ENCODE data around the gene S1PR4. TPM values are rescaled to one million over a fixed set of nuclear protein-coding genes. Genes with fewer than 3 reads are reported as not detected.
"Not testable (repeated sequence)": the region's sequence is repeated elsewhere in the genome, so short reads cannot be mapped to it uniquely, and the experiment has no call there.

The S1PR4 gene
- polyA plus RNA-seq, 2 donors = 1.5 to 2.4 TPM

- Histone ChIP-seq H3K4me3 (ENCODE audit: low read depth in 1 of 2, low read length in 2 of 2) (no peak overlapping the region), H3K36me3 (ENCODE audit: control insufficient read depth in 2 of 2, insufficient read depth in 2 of 2, low read length in 1 of 2) (peaks cover 0 to 25% of the 10 kb centered on the region in 2 donors), H3K4me1 (ENCODE audit: control insufficient read depth in 2 of 2, insufficient read depth in 2 of 2, low read length in 1 of 2) (no peaks in the 10 kb centered on the region), H3K27me3 (ENCODE audit: control insufficient read depth in 1 of 2, insufficient read depth in 2 of 2, low read length in 2 of 2) (no peaks in the 10 kb centered on the region), H3K9me3 (ENCODE audit: control insufficient read depth in 2 of 2, insufficient read depth in 1 of 2, low read depth in 1 of 2, low read length in 1 of 2) (no peaks in the 10 kb centered on the region), H3K27ac (ENCODE audit: low read depth in 2 of 2, low read length in 1 of 2) (no peak overlapping the region)
- 89% methylated on average over 4 of the region's 4 CpGs for WGBS, 2 donors
Observed at GRCh38 chr19:3161453-3161852, 17.1 kb upstream of the S1PR4 start.

GRCh38 chr19:3162418-3163229 lies 15.9 kb upstream of the S1PR4 start:
- H3K9me3 ChIP-seq (ENCODE audit: control insufficient read depth in 2 of 2, insufficient read depth in 1 of 2, low read depth in 1 of 2, low read length in 1 of 2) = no peaks in the 10 kb centered on the region
- WGBS, 2 donors = 69 to 74% methylated on average over 37 to 38 of the region's 38 CpGs
- no peaks in the 10 kb centered on the region for H3K27me3 ChIP-seq (ENCODE audit: control insufficient read depth in 1 of 2, insufficient read depth in 2 of 2, low read length in 2 of 2)
- no peak overlapping the region for H3K27ac ChIP-seq (ENCODE audit: low read depth in 2 of 2, low read length in 1 of 2)
- H3K4me3 ChIP-seq (ENCODE audit: low read depth in 1 of 2, low read length in 2 of 2) = no peak overlapping the region
- peaks cover 0 to 21% of the 10 kb centered on the region in 2 donors for H3K36me3 ChIP-seq (ENCODE audit: control insufficient read depth in 2 of 2, insufficient read depth in 2 of 2, low read length in 1 of 2)
- no peaks in the 10 kb centered on the region for H3K4me1 ChIP-seq (ENCODE audit: control insufficient read depth in 2 of 2, insufficient read depth in 2 of 2, low read length in 1 of 2)

- H3K36me3 ChIP-seq (ENCODE audit: control insufficient read depth in 2 of 2, insufficient read depth in 2 of 2, low read length in 1 of 2) = peaks cover 0 to 21% of the 10 kb centered on the region in 2 donors
- no peaks in the 10 kb centered on the region for H3K9me3 ChIP-seq (ENCODE audit: control insufficient read depth in 2 of 2, insufficient read depth in 1 of 2, low read depth in 1 of 2, low read length in 1 of 2)
- H3K27me3 ChIP-seq (ENCODE audit: control insufficient read depth in 1 of 2, insufficient read depth in 2 of 2, low read length in 2 of 2) = no peaks in the 10 kb centered on the region
- 18 to 23% methylated on average over 27 of the region's 27 CpGs for WGBS, 2 donors
- H3K4me3 ChIP-seq (ENCODE audit: low read depth in 1 of 2, low read length in 2 of 2) = no peak overlapping the region
- H3K27ac ChIP-seq (ENCODE audit: low read depth in 2 of 2, low read length in 1 of 2) = no peak overlapping the region
- no peaks in the 10 kb centered on the region for H3K4me1 ChIP-seq (ENCODE audit: control insufficient read depth in 2 of 2, insufficient read depth in 2 of 2, low read length in 1 of 2)
Observed at GRCh38 chr19:3163230-3163886, 15.2 kb upstream of the S1PR4 start.

GRCh38 chr19:3163943-3164342 lies 14.6 kb upstream of the S1PR4 start:
- peaks cover 0 to 21% of the 10 kb centered on the region in 2 donors for H3K36me3 ChIP-seq (ENCODE audit: control insufficient read depth in 2 of 2, insufficient read depth in 2 of 2, low read length in 1 of 2)
- H3K9me3 ChIP-seq (ENCODE audit: control insufficient read depth in 2 of 2, insufficient read depth in 1 of 2, low read depth in 1 of 2, low read length in 1 of 2) = no peaks in the 10 kb centered on the region
- H3K27me3 ChIP-seq (ENCODE audit: control insufficient read depth in 1 of 2, insufficient read depth in 2 of 2, low read length in 2 of 2) = no peaks in the 10 kb centered on the region
- WGBS, 2 donors = 62 to 72% methylated on average over 7 of the region's 7 CpGs
- H3K27ac ChIP-seq (ENCODE audit: low read depth in 2 of 2, low read length in 1 of 2) = no peak overlapping the region
- no peaks in the 10 kb centered on the region for H3K4me1 ChIP-seq (ENCODE audit: control insufficient read depth in 2 of 2, insufficient read depth in 2 of 2, low read length in 1 of 2)
- H3K4me3 ChIP-seq (ENCODE audit: low read depth in 1 of 2, low read length in 2 of 2) = no peak overlapping the region

GRCh38 chr19:3167533-3168272 lies 10.9 kb upstream of the S1PR4 start:
- WGBS, 2 donors = 70% methylated on average over 13 of the region's 13 CpGs
- H3K36me3 ChIP-seq (ENCODE audit: control insufficient read depth in 2 of 2, insufficient read depth in 2 of 2, low read length in 1 of 2) = peaks cover 0 to 12% of the 10 kb centered on the region in 2 donors
- no peak overlapping the region for H3K4me3 ChIP-seq (ENCODE audit: low read depth in 1 of 2, low read length in 2 of 2)

GRCh38 chr19:3171894-3172672 lies 6.5 kb upstream of the S1PR4 start:
- Histone ChIP-seq H3K4me1 (ENCODE audit: control insufficient read depth in 2 of 2, insufficient read depth in 2 of 2, low read length in 1 of 2) (peaks cover 0 to 15% of the 10 kb centered on the region in 2 donors), H3K36me3 (ENCODE audit: control insufficient read depth in 2 of 2, insufficient read depth in 2 of 2, low read length in 1 of 2) (peaks cover 0 to 2% of the 10 kb centered on the region in 2 donors), H3K27me3 (ENCODE audit: control insufficient read depth in 1 of 2, insufficient read depth in 2 of 2, low read length in 2 of 2) (no peaks in the 10 kb centered on the region), H3K4me3 (ENCODE audit: low read depth in 1 of 2, low read length in 2 of 2) (no peak overlapping the region), H3K9me3 (ENCODE audit: control insufficient read depth in 2 of 2, insufficient read depth in 1 of 2, low read depth in 1 of 2, low read length in 1 of 2) (no peaks in the 10 kb centered on the region), H3K27ac (ENCODE audit: low read depth in 2 of 2, low read length in 1 of 2) (no peak overlapping the region)
- WGBS, 2 donors = 81 to 85% methylated on average over 15 of the region's 15 CpGs

More at GRCh38 chr19:3167533-3168272, 10.9 kb upstream of the S1PR4 start:
- Histone ChIP-seq H3K27me3 (ENCODE audit: control insufficient read depth in 1 of 2, insufficient read depth in 2 of 2, low read length in 2 of 2) (no peaks in the 10 kb centered on the region), H3K27ac (ENCODE audit: low read depth in 2 of 2, low read length in 1 of 2) (no peak overlapping the region), H3K9me3 (ENCODE audit: control insufficient read depth in 2 of 2, insufficient read depth in 1 of 2, low read depth in 1 of 2, low read length in 1 of 2) (no peaks in the 10 kb centered on the region), H3K4me1 (ENCODE audit: control insufficient read depth in 2 of 2, insufficient read depth in 2 of 2, low read length in 1 of 2) (peaks cover 0 to 3% of the 10 kb centered on the region in 2 donors)

GRCh38 chr19:3172673-3173000 lies 5.9 kb upstream of the S1PR4 start:
- H3K27me3 ChIP-seq (ENCODE audit: control insufficient read depth in 1 of 2, insufficient read depth in 2 of 2, low read length in 2 of 2); H3K4me3 ChIP-seq (ENCODE audit: low read depth in 1 of 2, low read length in 2 of 2); H3K36me3 ChIP-seq (ENCODE audit: control insufficient read depth in 2 of 2, insufficient read depth in 2 of 2, low read length in 1 of 2); H3K9me3 ChIP-seq (ENCODE audit: control insufficient read depth in 2 of 2, insufficient read depth in 1 of 2, low read depth in 1 of 2, low read length in 1 of 2); H3K27ac ChIP-seq (ENCODE audit: low read depth in 2 of 2, low read length in 1 of 2): not testable (repeated sequence)
- H3K4me1 ChIP-seq (ENCODE audit: control insufficient read depth in 2 of 2, insufficient read depth in 2 of 2, low read length in 1 of 2) = peaks cover 0 to 20% of the 10 kb centered on the region in 2 donors
- WGBS, 2 donors = 83 to 90% methylated on average over 4 to 6 of the region's 6 CpGs

GRCh38 chr19:3175781-3176714 lies 2.5 kb upstream of the S1PR4 start:
- peak overlapping the region; percentile 82 for H3K27ac ChIP-seq (ENCODE audit: low read depth in 2 of 2, low read length in 1 of 2)
- H3K4me1 ChIP-seq (ENCODE audit: control insufficient read depth in 2 of 2, insufficient read depth in 2 of 2, low read length in 1 of 2) = peaks cover 0 to 20% of the 10 kb centered on the region in 2 donors
- 47 to 49% methylated on average over 17 of the region's 17 CpGs for WGBS, 2 donors
- no peak overlapping the region for H3K4me3 ChIP-seq (ENCODE audit: low read depth in 1 of 2, low read length in 2 of 2)
- no peaks in the 10 kb centered on the region for H3K9me3 ChIP-seq (ENCODE audit: control insufficient read depth in 2 of 2, insufficient read depth in 1 of 2, low read depth in 1 of 2, low read length in 1 of 2)
- H3K27me3 ChIP-seq (ENCODE audit: control insufficient read depth in 1 of 2, insufficient read depth in 2 of 2, low read length in 2 of 2) = no peaks in the 10 kb centered on the region
- H3K36me3 ChIP-seq (ENCODE audit: control insufficient read depth in 2 of 2, insufficient read depth in 2 of 2, low read length in 1 of 2) = peaks cover 0 to 2% of the 10 kb centered on the region in 2 donors
